Activated T-cell treated with anti-CD3 and anti-CD28 coated beads for 48 hours (primary cell): Measurements from ENCODE around the gene DGKA.

ENCODE experiments used
- DNase-seq: peaks from one replicate; pipeline ENCODE4 v3.0.0-alpha.2; 2020; ENCODE audit warnings: low read depth

DGKA gene

GRCh38 chr12:55931780-55932550 lies 1.0 kb downstream of the DGKA start:
- no peak for DNase-seq

DNA sequence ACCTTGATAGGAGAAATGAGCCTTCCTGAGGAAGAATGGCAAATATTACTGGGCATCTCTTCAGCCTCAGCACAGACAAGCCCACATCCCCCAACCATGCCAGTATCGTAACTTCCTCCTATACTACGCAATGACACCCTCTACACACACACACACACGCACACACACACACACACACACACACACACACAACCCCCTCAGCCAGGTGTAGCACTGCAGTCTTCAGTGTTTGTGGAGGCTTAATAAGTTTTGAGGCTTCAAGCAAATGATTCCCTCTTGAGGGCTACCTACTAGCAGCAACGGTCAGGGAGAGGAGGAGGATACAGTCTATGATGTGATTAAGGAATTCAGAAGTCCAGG lies 1.6 kb downstream of the DGKA start:
- no peak for DNase-seq

GRCh38 chr12:55933169-55933798 lies 2.3 kb downstream of the DGKA start:
- no peak for DNase-seq

- no peak for DNase-seq
Observed at GRCh38 chr12:55933799-55934742, 3.1 kb downstream of the DGKA start.

- no peak for DNase-seq
Observed at GRCh38 chr12:55934773-55935172, 3.8 kb downstream of the DGKA start.

- peak; percentile 37 for DNase-seq
Observed at GRCh38 chr12:55935738-55936151, 4.8 kb downstream of the DGKA start.

- DNase-seq = no peak
Observed at GRCh38 chr12:55937981-55938380, 7.0 kb downstream of the DGKA start.

GRCh38 chr12:55938826-55939501 lies 8.0 kb downstream of the DGKA start:
- DNase-seq = peak; percentile 38

GRCh38 chr12:55940065-55940732 lies 9.2 kb downstream of the DGKA start:
- peak; percentile 73 for DNase-seq

GRCh38 chr12:55942055-55942454 lies 11.1 kb downstream of the DGKA start:
- no peak for DNase-seq

- DNase-seq = no peak
Observed at GRCh38 chr12:55942577-55943136, 11.7 kb downstream of the DGKA start.

- DNase-seq = no peak
Observed at GRCh38 chr12:55946553-55946952, 15.6 kb downstream of the DGKA start.

DNA sequence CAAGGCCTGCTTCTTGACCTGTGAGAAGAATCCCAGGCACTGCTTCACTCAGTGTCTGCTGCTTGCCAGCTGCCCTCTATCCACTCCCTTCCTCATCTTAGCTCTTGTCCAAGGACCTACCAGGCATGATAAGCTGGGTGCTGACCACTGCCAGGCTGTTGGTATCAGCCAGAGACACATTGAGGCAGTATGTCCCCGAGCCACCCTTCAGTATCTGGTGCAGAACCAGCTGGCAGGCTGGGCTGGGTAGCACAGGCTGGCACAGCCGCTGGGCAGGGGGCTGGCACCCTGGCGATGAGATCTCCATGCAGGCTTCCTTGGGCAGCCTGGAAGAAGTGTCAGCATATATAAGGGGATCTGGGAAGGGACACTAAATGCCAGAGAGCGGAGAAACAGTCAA lies 24.4 kb downstream of the DGKA start:
- DNase-seq = no peak

DNA sequence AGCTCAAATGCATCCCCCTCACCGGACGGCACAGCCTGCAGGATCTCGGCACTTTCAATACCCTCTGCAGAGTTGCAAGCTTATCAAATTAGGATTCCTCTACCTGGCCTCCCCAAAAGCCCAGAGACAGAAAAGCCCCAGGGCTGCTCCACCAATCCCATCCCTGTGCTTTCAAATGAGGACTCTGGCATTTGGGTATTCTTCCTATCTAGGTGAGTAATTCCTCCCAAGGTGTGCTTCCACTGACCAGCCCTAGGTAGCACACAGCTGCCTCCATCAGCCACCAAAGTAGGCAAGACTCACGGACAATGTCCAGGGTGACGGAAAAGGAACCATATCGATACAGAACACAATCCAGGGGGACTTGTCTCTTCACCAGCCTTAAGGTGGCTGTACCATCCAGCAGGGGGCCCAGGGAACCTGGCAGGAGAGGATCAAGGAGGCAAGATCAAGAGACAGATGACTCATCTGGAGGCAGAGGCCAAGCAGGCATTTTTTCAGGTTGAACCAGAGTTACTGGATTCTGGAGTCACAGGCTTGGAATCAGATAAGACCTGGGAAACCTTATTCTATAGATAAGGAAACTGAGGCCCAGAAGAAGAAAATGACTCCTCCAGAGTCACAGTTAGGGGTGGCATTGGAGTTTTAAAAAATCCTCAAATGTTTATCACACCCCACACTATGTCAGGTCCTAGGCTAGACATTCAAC lies 25.0 kb downstream of the DGKA start:
- peak; percentile 27 for DNase-seq

- DNase-seq = no peak
Observed at GRCh38 chr12:55957106-55957859, 26.3 kb downstream of the DGKA start.

GRCh38 chr12:55963760-55964159 lies 32.8 kb downstream of the DGKA start:
- no peak for DNase-seq

GRCh38 chr12:55965240-55965639 lies 34.3 kb downstream of the DGKA start:
- DNase-seq = no peak

DNA sequence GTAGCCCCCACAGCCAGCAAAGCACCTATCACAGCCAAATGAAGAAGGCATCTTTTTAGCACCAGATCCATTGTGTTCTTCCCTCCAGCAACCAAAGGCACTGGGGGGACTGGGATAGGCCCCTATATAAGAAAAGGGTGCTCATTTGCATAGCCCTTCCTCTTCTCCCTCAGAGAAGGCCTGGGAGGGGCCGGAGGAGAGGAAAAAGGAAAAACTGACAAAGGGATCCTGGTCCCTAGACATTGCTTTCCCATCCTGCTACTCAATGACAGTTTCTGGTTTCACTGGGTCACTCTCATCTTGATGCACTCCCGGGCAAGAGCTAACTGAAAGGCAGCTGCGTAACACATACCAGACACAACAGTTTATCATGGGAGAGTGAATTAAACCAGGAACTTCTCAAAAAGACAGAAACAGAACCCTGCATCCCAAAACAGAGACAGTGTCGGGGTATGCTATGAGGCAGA lies 35.0 kb downstream of the DGKA start, which contains the start of gene PMEL:
PMEL (minus strand) TSS at position 102 of the 467 bp plus-strand sequence; CDS start at position 71, 31 bp downstream.
- no peak for DNase-seq
